DMS153 treated with DMSO at 0.1 percent for 48 hours (cell line): ENCODE data around the gene SERPINI1.

Source experiments
- DNase-seq: peaks from one replicate; lab custom pipeline; 2025; ENCODE audit not compliant: unreplicated experiment; lab: John Stamatoyannopoulos, UW

SERPINI1 gene

GRCh38 chr3:167843886-167844285 is 108.4 kb downstream of the SERPINI1 start:
- no peak for DNase-seq

- DNase-seq = no peak
Observed at GRCh38 chr3:167844528-167844927, 109.0 kb downstream of the SERPINI1 start.

GRCh38 chr3:167851171-167851570 is 115.7 kb downstream of the SERPINI1 start:
- no peak for DNase-seq

- no peak for DNase-seq
Observed at GRCh38 chr3:167851749-167852148, 116.2 kb downstream of the SERPINI1 start.

- DNase-seq = no peak
Observed at GRCh38 chr3:167852216-167852615, 116.7 kb downstream of the SERPINI1 start.

GRCh38 chr3:167854063-167854462 is 118.5 kb downstream of the SERPINI1 start:
- DNase-seq = no peak

GRCh38 chr3:167854846-167855245 is 119.3 kb downstream of the SERPINI1 start:
- DNase-seq = no peak

GRCh38 chr3:167855306-167855705 is 119.8 kb downstream of the SERPINI1 start:
- no peak for DNase-seq

GRCh38 chr3:167858865-167859264 is 123.3 kb downstream of the SERPINI1 start:
- DNase-seq = no peak

GRCh38 chr3:167859610-167860009 is 124.1 kb downstream of the SERPINI1 start:
- DNase-seq = no peak

- no peak for DNase-seq
Observed at GRCh38 chr3:167861649-167862048, 126.1 kb downstream of the SERPINI1 start.

GRCh38 chr3:167862104-167862730 is 126.7 kb downstream of the SERPINI1 start:
- no peak for DNase-seq

GRCh38 chr3:167863811-167864551 is 128.5 kb downstream of the SERPINI1 start:
- no peak for DNase-seq

- no peak for DNase-seq
Observed at GRCh38 chr3:167864552-167864874, 129.0 kb downstream of the SERPINI1 start.

GRCh38 chr3:167866331-167866730 is 130.8 kb downstream of the SERPINI1 start:
- no peak for DNase-seq

GRCh38 chr3:167867981-167868380 is 132.5 kb downstream of the SERPINI1 start:
- no peak for DNase-seq

- DNase-seq = no peak
Observed at GRCh38 chr3:167870181-167870580, 134.7 kb downstream of the SERPINI1 start.

- DNase-seq = no peak
Observed at GRCh38 chr3:167870759-167871158, 135.2 kb downstream of the SERPINI1 start.

GRCh38 chr3:167872032-167872431 is 136.5 kb downstream of the SERPINI1 start:
- no peak for DNase-seq

- DNase-seq = no peak
Observed at GRCh38 chr3:167872941-167873340, 137.4 kb downstream of the SERPINI1 start.

GRCh38 chr3:167874671-167875372 is 139.3 kb downstream of the SERPINI1 start:
- DNase-seq = no peak
